ENCODE data around the gene PDCD7. TPM values are rescaled to one million over a fixed set of nuclear protein-coding genes. Genes with fewer than 3 reads are reported as not detected.

The PDCD7 gene
- total RNA-seq, 1 experiment from 2014 or later = 19.7 TPM

DNA sequence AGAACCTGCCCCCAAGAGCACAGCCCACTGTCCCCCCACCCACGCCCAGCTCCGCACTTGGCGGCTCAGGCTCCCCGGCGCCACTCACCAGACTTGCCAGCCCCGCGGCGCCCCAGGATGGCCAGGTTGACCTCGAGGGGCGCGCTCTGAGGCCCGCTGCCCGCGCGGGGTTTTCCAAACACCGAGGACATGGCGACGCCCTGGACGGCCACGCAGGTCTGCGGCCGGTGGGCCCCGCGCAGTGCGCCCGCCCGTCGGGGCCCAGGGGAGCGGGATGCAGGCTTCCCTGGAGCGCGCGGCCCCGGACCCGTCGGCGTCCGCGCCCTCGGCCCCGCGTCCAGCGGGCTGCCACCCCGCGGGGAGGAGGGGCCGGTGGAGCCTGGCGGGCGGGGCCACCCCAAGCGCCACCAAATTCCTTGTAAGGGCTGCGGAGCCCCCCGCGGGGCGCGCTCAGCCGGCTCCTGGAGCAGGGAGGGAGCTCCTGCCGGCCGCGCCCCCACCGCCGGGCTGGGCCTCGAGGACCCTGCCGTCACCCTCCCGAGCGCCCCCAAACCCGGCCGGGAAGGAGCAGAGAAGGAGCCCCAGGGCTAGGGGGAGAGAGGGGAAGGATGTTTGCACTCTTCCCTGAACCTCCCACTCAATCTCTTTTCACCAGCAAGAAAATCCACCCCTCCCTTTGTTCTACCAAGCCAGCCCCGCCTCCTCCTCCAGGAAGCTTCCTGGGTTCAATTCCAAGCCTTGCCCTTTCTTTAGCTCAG lies 65.8 kb downstream of the PDCD7 start, which contains the start of gene RASL12:
Gene RASL12, minus strand, starts transcription at position 347 of the 758 bp plus-strand sequence. Its CDS starts 156 bp downstream, at position 191.
- Histone ChIP-seq H3K4me1 (ENCODE audit: control insufficient read depth, insufficient read depth, low read length) (no peaks in the 10 kb centered on the region), H3K4me3 (ENCODE audit: low read depth in 2 of 2, low read length in 2 of 2) (peak within 1 kb of the TSS; percentile 23 to 32; a peak in 3 of 4 replicates), H3K27ac (ENCODE audit: low read length) (no peak within 1 kb of the TSS), H3K36me3 (ENCODE audit: control insufficient read depth, insufficient read depth, low read length) (no peaks in the 10 kb centered on the region), H3K27me3 (ENCODE audit: control insufficient read depth, insufficient read depth, low read length) (peaks cover 6% of the 10 kb centered on the region; the same call in 1 of the 2 replicates), H3K9me3 (ENCODE audit: control insufficient read depth, insufficient read depth, low read depth, low read length) (no peaks in the 10 kb centered on the region)
- peak; percentile 53 for ATAC-seq
- intact Hi-C loops (cut with micrococcal nuclease; ENCODE audit: unreplicated experiment) = loop anchor here (1.0 kb wide), 1 partner anchor 8 kb away; the partner anchor contains the start of gene KBTBD13
- POLR2A ChIA-PET = no interaction called here
- BruUV-seq (replicated peaks) = no TSS peak
- in situ Hi-C loops (cut with HindIII; ENCODE audit: low pct_unique_long_range_greater_than_20kb, low sequenced_read_pairs) = no loop called here
- CTCF ChIA-PET = interaction anchor here (1.8 kb wide), 1 partner anchor 10 kb away, joined by 4 read pairs; no protein-coding TSS in a partner anchor
- no peak for DNase-seq (ENCODE audit: low read depth, low spot score)
- no peak for TF ChIP-seq CTCF (IDR thresholded peaks at IDR 0.05)

Other genes with a start within 250 kb of the PDCD7 start
- 6.8 TPM for gene ANKDD1A, start 221.9 kb downstream of the PDCD7 start, total RNA-seq (2021; ENCODE audit: unreplicated experiment)
- gene SPG21, start 143.9 kb downstream of the PDCD7 start, total RNA-seq (2021; ENCODE audit: unreplicated experiment) = 124 TPM
- 19.4 TPM for gene MTFMT, start 104.2 kb downstream of the PDCD7 start, total RNA-seq (2021; ENCODE audit: unreplicated experiment)
- 0.51 TPM for gene SLC51B, start 88.4 kb downstream of the PDCD7 start, total RNA-seq (2021; ENCODE audit: unreplicated experiment)
- 0.67 TPM for gene RASL12, start 65.8 kb downstream of the PDCD7 start, total RNA-seq (2021; ENCODE audit: unreplicated experiment)
- gene KBTBD13, start 57.1 kb downstream of the PDCD7 start, total RNA-seq (2021; ENCODE audit: unreplicated experiment) = not detected
- 1.7 TPM for gene UBAP1L, start 18.6 kb downstream of the PDCD7 start, total RNA-seq (2021; ENCODE audit: unreplicated experiment)
- gene CLPX, start 51.5 kb upstream of the PDCD7 start, total RNA-seq (2021; ENCODE audit: unreplicated experiment) = 49.9 TPM
- 0.08 TPM for gene CILP, start 77.7 kb upstream of the PDCD7 start, total RNA-seq (2021; ENCODE audit: unreplicated experiment)
- 15.4 TPM for gene PARP16, start 153.1 kb upstream of the PDCD7 start, total RNA-seq (2021; ENCODE audit: unreplicated experiment)
- not detected for gene RNU5A-1, start 162.2 kb upstream of the PDCD7 start, total RNA-seq (2021; ENCODE audit: unreplicated experiment)
- gene RNU5B-1, start 170.9 kb upstream of the PDCD7 start, total RNA-seq (2021; ENCODE audit: unreplicated experiment) = not detected
- gene IGDCC3, start 244.2 kb upstream of the PDCD7 start, total RNA-seq (2021; ENCODE audit: unreplicated experiment) = 0.18 TPM

Data from Panc1 (cell line).